Measurements from ENCODE around the gene HSD17B8. TPM values are rescaled to one million over a fixed set of nuclear protein-coding genes. Genes with fewer than 3 reads are reported as not detected.

HSD17B8 gene
- total RNA-seq (10 to 100 TPM in 5 of 7 donors, 1 to 10 TPM in 2; 8.7 to 20.1 (median 14.9) TPM), polyA plus RNA-seq (10 to 100 TPM; 15.8 to 24.1 (median 16.5) TPM)
- long read RNA-seq, donor 1, transcript HSD17B8-203 (9 exons, 990 nt), result major isoform, 12 of 12 reads
- long read RNA-seq, donor 1, partial matches to known transcripts, result 0 of 12 reads
- long read RNA-seq, donor 1, other reads (novel, unspliced or antisense), result 0 of 12 reads
- long read RNA-seq, donor 2, transcript HSD17B8-203 (9 exons, 990 nt), result major isoform, 10 of 10 reads
- long read RNA-seq, donor 2, partial matches to known transcripts, result 0 of 10 reads
- long read RNA-seq, donor 2, other reads (novel, unspliced or antisense), result 0 of 10 reads

- peaks cover 33 to 85% (median 66%) of the 10 kb centered on the region in 6 donors for H3K4me1 ChIP-seq
- H3K9me3 ChIP-seq, result no peaks in the 10 kb centered on the region
- H3K27me3 ChIP-seq (replicated peaks in 1 of 7), result no peaks in the 10 kb centered on the region
- H3K4me3 ChIP-seq, result peak within 1 kb of the TSS; percentile 65 to 83 (median 70)
- peak within 1 kb of the TSS; percentile 29 to 82 (median 66) for H3K27ac ChIP-seq
- peak; percentile 98 for DNase-seq
- peaks cover 0 to 31% (median 21%) of the 10 kb centered on the region in 6 donors for H3K36me3 ChIP-seq
- intact Hi-C loops (cut with DNase I; ENCODE audit: low total_unique reads), result no loop called here
- TF ChIP-seq POLR2A (IDR thresholded peaks at IDR 0.05) (no peak), POLR2AphosphoS5 (IDR thresholded peaks at IDR 0.05) (peak; percentile 83 to 84 (median 83)), CTCF (IDR thresholded peaks at IDR 0.05 in 8 of 11, conservative IDR thresholded peaks at IDR 0.05 in 3 of 11) (peak in 1 of 11 experiments; percentile 33)
- WGBS, 5 donors, result 0 to 1% (median 1%) methylated on average over 28 to 48 of the region's 48 CpGs
Observed at GRCh38 chr6:33204415-33205190, at the start of gene HSD17B8. Gene HSD17B8 (plus strand): TSS chr6:33204655. CDS start chr6:33204669, 14 bp downstream.

GRCh38 chr6:33156561-33156960 is 47.9 kb upstream of the HSD17B8 start:
- 75 to 95% (median 91%) methylated on average over 6 of the region's 6 CpGs for WGBS, 5 donors
- no peaks in the 10 kb centered on the region for H3K27me3 ChIP-seq (replicated peaks in 1 of 7)
- no peak for DNase-seq
- H3K27ac ChIP-seq, result no peak overlapping the region
- peaks cover 0 to 17% (median 14%) of the 10 kb centered on the region in 8 donors for H3K9me3 ChIP-seq
- TF ChIP-seq POLR2A (IDR thresholded peaks at IDR 0.05), result no peak
- no peak for TF ChIP-seq POLR2AphosphoS5 (IDR thresholded peaks at IDR 0.05)
- no peak for TF ChIP-seq CTCF (IDR thresholded peaks at IDR 0.05 in 8 of 11, conservative IDR thresholded peaks at IDR 0.05 in 3 of 11)
- H3K4me1 ChIP-seq, result peaks cover 0 to 12% (median 8%) of the 10 kb centered on the region in 6 donors
- intact Hi-C loops (cut with DNase I; ENCODE audit: low total_unique reads), result no loop called here
- H3K4me3 ChIP-seq, result no peak overlapping the region
- no peaks in the 10 kb centered on the region for H3K36me3 ChIP-seq

- no peaks in the 10 kb centered on the region for H3K36me3 ChIP-seq
- H3K27ac ChIP-seq, result no peak overlapping the region
- peaks cover 0 to 16% (median 12%) of the 10 kb centered on the region in 6 donors for H3K4me1 ChIP-seq
- no peak overlapping the region for H3K4me3 ChIP-seq
- 84 to 91% (median 89%) methylated on average over 2 of the region's 2 CpGs for WGBS, 5 donors
- TF ChIP-seq POLR2AphosphoS5 (IDR thresholded peaks at IDR 0.05), result no peak
- H3K9me3 ChIP-seq, result peaks cover 0 to 13% (median 10%) of the 10 kb centered on the region in 8 donors
- H3K27me3 ChIP-seq (replicated peaks in 1 of 7), result no peaks in the 10 kb centered on the region
- intact Hi-C loops (cut with DNase I; ENCODE audit: low total_unique reads), result no loop called here
- DNase-seq, result no peak
Observed at GRCh38 chr6:33156964-33157363, 47.5 kb upstream of the HSD17B8 start.

- Histone ChIP-seq H3K36me3 (no peaks in the 10 kb centered on the region), H3K9me3 (no peaks in the 10 kb centered on the region), H3K27ac (peak overlapping the region in 1 of 8 donors; percentile 72), H3K27me3 (replicated peaks in 1 of 7) (no peaks in the 10 kb centered on the region), H3K4me1 (peaks cover 0 to 22% (median 15%) of the 10 kb centered on the region in 6 donors), H3K4me3 (no peak overlapping the region)
- TF ChIP-seq POLR2AphosphoS5 (IDR thresholded peaks at IDR 0.05) (no peak), POLR2A (IDR thresholded peaks at IDR 0.05) (no peak), CTCF (IDR thresholded peaks at IDR 0.05 in 8 of 11, conservative IDR thresholded peaks at IDR 0.05 in 3 of 11) (no peak)
- no peak for DNase-seq
- WGBS, 5 donors, result 85 to 91% (median 88%) methylated on average over 11 of the region's 11 CpGs
- intact Hi-C loops (cut with DNase I; ENCODE audit: low total_unique reads), result loop anchor here (2.0 kb wide), 1 partner anchor 89 kb away; no protein-coding TSS in a partner anchor
Observed at GRCh38 chr6:33160096-33160495, 44.4 kb upstream of the HSD17B8 start.

Data from spleen (tissue), 13 donors.